CD1c-positive myeloid dendritic cell (primary cell): Measurements from ENCODE around the gene AMBRA1.
A peak's percentile ranks its signal among the peaks of the same experiment; 100 is the strongest.

Source experiments
- DNase-seq: peaks from one replicate; pipeline ENCODE4 v3.0.0-alpha.2; 2016; ENCODE audit errors: extremely low spot score

Gene AMBRA1

GRCh38 chr11:46475051-46475925 is 118.5 kb downstream of the AMBRA1 start:
- DNase-seq = no peak

GRCh38 chr11:46472662-46472994 is 121.2 kb downstream of the AMBRA1 start:
- DNase-seq = no peak

DNA sequence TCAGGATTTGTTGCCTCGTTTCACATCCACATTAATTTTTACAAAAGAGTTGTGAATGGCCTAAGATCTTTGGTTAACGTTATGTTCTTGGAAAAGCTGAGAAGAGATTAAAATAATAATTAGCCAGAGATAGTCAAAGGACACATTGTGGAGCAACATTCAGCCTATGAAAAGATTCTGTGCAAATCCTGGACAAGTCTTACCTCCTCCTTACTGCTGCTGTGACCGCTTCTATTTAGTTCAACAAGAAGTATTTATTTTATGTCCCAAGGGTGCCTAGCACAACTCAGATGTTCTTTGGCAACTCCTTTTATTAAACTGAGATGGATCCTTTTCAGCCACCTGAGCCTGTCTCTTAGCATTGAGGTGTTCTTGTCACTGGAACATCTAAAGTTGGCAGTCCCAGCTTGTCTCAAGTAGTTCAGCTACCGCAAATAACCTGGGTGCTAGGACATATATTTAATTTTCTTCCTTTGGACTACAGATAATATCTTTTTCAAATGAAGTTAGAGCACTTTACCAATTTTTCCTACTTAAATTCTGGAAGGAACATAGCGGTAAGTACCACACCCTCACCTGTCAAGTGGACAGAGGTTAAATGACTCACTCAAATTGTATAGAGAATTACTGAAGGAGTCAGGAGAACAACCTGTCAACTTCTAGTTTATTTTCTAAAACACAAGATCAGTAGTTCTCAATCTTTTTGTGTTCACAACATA is 121.7 kb downstream of the AMBRA1 start:
- DNase-seq = no peak

GRCh38 chr11:46469926-46470325 is 123.9 kb downstream of the AMBRA1 start:
- no peak for DNase-seq

GRCh38 chr11:46465683-46466082 is 128.1 kb downstream of the AMBRA1 start:
- DNase-seq = no peak

- DNase-seq = no peak
Observed at GRCh38 chr11:46463701-46464421, 130.0 kb downstream of the AMBRA1 start.

DNA sequence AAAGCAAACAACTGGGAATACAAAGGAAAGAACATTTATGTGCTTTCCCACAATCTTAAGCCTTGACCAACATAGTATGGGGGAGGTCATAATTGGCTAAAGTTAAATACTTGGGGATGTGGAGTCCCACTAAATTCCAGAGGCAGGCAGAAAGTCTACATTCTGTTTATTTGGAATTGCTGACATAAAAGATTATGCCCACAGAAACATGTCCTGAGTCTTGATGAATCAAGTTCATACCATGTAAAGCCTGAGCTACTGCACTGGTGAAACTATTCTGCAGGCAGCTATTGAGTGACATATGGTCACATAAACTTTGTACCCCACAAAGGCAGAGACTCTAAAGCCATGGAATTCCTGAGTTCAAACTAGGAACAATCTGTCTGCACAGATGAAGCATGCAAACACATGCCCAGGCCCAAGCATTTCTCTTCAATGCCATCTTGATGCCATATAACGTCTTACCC is 132.3 kb downstream of the AMBRA1 start:
- DNase-seq = no peak

GRCh38 chr11:46458491-46458890 is 135.3 kb downstream of the AMBRA1 start:
- DNase-seq = no peak

DNA sequence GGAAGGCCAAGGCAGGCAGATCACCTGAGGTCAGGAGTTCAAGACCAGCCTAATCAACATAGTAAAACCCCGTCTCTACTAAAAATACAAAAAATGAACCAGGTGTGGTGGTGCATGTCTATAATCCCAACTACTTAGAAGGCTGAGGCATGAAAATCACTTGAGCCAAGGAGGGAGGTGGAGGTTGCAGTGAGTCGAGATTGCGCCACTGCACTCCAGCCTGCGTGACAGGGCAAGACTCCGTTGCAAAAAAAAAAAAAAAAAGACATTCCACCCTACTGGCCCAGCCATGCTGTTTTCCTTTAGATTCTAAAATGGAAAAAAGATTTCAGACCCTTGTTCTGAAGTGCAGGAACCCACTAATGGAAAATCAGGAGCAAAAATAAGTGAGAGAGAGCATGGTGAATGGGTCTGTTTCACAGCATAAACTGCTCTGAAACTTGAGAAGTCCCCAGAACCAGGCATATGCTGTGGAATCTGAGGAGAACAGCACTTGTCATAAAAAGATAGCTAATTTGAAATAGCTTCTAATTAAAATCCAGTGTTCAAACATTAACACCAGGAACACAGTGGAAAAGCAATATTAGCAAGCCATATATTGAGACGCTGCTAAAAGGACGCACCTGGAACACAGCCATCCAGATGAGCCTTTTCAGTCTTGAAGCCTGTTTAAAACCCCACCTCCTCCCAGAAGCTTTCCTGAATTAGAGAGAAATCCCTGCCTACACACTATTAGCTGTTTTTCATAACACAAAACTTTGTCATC is 136.0 kb downstream of the AMBRA1 start:
- DNase-seq = no peak

- DNase-seq = no peak
Observed at GRCh38 chr11:46457021-46457420, 136.8 kb downstream of the AMBRA1 start.

DNA sequence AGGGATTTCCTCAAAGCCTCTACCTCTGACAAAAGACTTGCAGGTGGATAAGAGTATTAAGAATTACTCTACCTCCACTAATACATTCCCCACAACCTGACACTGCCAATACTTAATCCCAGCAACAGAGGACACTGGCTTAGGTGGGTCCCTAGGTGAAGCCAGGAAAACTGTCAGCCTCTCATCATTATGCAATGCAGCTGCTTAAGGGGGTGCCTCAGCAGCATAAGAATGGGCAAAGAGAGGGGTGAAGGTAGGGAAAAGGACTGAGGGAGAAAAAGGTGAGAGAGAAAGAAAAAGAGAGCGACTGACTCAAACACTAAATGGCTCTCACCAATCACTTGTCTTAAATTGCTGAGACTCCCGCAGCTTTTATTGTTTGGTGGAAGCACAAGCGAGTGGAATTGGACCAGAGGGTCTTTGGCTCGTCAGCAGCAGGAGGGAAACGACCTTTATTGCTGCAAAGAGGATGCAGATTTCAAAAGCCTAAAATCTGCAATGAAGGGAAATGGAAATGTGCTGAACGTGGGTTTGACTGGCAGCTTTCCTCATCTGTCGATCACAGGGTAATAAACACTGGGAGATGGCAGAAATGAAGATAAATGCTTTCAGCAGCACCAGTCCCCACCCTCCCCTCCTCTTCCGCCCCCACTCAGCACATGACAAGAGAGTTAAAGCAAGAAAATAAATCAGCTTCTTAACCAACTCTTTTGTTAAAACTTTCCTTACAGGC is 137.4 kb downstream of the AMBRA1 start:
- DNase-seq = no peak

GRCh38 chr11:46455834-46456233 is 138.0 kb downstream of the AMBRA1 start:
- no peak for DNase-seq

GRCh38 chr11:46452918-46453517 is 140.8 kb downstream of the AMBRA1 start:
- DNase-seq = no peak

DNA sequence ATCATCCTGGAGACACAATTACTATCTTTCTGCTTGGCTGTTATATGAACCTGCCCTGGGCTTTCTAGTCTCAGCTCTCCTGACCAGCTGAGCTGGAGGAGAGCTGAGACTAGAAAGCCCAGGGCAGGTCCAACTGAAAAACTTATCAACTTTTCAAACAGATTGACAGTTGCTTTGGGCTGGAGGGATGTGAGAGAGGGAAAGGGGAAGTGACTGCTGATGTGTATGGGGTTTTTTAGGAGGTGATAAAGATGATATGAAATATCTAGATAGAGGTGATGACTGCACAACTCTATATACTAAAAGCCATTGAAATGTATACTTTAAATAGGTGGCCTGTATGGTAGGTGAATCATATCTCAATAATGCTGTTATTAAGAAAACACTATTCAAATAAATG is 142.1 kb downstream of the AMBRA1 start:
- peak; percentile 1 for DNase-seq

GRCh38 chr11:46450846-46451477 is 142.9 kb downstream of the AMBRA1 start:
- no peak for DNase-seq

DNA sequence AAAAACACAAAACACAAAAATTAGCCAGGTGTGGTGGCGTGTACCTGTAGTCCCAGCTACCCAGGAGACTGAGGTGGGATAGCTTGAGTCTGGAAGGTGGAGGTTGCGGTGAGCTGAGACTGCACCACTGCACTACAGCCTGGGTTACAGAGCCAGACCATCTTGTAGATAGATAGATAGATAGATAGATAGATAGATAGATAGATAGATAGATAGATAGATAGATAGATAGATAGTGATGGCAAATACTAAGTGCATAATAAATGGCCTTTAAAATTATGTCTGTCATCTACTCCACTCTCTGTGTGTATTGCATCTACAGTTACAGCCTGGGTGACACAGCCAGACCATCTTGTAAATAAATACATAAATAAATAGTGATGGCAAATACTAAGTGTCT is 146.3 kb downstream of the AMBRA1 start:
- no peak for DNase-seq

GRCh38 chr11:46445920-46446771 is 147.7 kb downstream of the AMBRA1 start:
- no peak for DNase-seq

DNA sequence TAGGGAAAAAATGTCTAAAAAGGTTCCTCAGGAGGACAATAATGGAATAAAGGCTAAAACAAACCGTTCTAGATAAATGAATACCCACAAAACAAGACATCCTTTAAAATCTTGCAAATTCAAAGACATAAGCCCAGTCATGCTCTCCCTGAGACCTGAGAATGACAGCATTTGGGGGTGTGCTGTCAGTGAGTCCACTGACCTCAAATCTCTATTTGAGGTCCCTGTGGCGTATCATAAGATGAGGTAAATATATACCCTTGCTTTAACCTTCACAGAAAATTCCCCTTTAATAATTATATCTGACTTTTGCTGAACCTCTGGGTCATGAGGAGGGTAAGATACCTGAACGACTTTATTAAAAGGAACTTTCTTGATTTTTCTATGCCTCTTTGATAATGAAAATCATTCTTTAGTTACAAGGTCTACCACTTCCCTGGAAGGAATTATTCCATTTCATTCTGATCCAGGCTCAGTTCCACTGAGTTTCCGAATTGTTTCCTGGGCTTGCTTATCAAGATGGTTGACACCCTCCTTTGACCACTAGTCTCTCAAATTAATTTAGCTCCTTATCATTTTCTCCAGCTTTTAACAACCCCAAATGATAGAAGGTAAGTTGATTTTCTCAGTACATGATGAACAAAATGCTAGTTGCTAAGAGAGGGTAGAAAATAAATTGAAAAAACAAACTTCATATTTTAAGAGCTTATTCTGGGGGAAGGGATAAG is 148.5 kb downstream of the AMBRA1 start:
- DNase-seq = no peak
